Gastrocnemius medialis (tissue), 4 donors: ENCODE measurements around the gene MMP28.

Experiments used
- CTCF ChIP-seq, 5 experiments: fragments of 450-650 bp in 3 of 5; fragments of 200-600 bp in 2 of 5; sonication (generic) in 2 of 5; IDR thresholded peaks in 4 of 5; conservative IDR thresholded peaks in 1 of 5; 1 replicate in 4 of 5; 2 replicates in 1 of 5; pipeline ENCODE4 v1.5.1; 2016 to 2019; ENCODE audit warnings: antibody characterized with exemption in 5 of 5, mild to moderate bottlenecking in 3 of 5, moderate library complexity in 3 of 5
- POLR2A ChIP-seq, 2 donors: fragments of 450-650 bp; IDR thresholded peaks; one replicate each; pipeline ENCODE4 v1.6.1; 2017; ENCODE audit warnings: antibody characterized with exemption in 2 of 2, mild to moderate bottlenecking in 2 of 2, moderate library complexity in 2 of 2

GRCh38 chr17:35841101-35841500 is 45.7 kb upstream of the MMP28 start:
- TF ChIP-seq CTCF (IDR thresholded peaks at IDR 0.05 in 4 of 5, conservative IDR thresholded peaks at IDR 0.05 in 1 of 5) (no peak), POLR2A (IDR thresholded peaks at IDR 0.05) (no peak)
